RKO (cell line): ENCODE data around the gene SUCO.

ENCODE experiments used
- DNase-seq: peaks from one replicate; pipeline ENCODE4 v3.0.0-alpha.2; 2016; ENCODE audit warnings: low spot score

The SUCO gene

GRCh38 chr1:172517081-172517480 is 15.9 kb upstream of the SUCO start:
- DNase-seq, result no peak

- no peak for DNase-seq
Observed at GRCh38 chr1:172517545-172517944, 15.4 kb upstream of the SUCO start.

DNA sequence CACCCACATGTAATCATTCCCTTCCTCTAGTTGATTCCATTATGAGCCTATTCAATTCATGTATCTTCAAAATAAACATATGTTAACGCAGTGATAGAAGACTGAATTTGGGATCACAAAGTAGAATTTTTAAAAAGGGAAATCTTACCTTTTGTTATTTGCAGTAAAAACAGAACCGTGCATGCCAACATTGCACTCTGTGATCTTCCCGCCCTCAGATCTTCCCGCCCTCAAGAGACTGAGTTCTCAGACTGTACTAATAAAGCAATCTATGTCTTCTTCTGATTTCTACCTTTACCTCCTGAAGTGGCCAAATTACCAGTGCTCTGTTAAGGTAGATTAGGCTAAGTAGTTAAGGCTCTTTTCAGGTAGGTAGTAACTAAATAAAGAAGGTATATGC is 3.6 kb upstream of the SUCO start:
- DNase-seq, result no peak

- no peak for DNase-seq
Observed at GRCh38 chr1:172530000-172530399, 3.0 kb upstream of the SUCO start.

- peak; percentile 5 for DNase-seq
Observed at GRCh38 chr1:172531412-172532182, 1.4 kb upstream of the SUCO start.

DNA sequence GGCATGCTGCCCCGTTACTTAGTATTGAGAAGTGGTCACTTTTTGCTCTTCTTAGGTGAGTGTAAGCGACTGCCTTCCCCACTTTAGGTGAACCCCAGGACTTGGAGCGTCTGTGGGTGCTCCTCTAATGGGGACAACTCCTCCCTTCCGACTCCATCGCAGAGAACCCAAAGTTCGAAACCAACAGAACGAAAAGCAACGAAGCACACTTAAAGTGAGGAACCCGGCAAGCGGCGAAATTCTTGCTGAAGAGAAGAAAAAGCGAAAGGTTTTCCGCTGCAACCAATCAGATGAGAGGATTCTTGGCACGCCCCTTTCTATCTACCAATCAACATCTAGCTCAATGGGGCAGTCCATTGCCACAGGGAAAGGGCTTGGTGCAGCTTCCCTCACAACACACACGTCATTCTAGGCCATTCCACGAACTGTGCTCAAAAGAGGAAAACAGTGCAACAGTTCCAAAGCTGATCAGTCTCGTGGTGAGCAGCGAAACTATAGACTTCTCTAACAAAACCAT is 709 bp upstream of the SUCO start:
- peak; percentile 97 for DNase-seq

DNA sequence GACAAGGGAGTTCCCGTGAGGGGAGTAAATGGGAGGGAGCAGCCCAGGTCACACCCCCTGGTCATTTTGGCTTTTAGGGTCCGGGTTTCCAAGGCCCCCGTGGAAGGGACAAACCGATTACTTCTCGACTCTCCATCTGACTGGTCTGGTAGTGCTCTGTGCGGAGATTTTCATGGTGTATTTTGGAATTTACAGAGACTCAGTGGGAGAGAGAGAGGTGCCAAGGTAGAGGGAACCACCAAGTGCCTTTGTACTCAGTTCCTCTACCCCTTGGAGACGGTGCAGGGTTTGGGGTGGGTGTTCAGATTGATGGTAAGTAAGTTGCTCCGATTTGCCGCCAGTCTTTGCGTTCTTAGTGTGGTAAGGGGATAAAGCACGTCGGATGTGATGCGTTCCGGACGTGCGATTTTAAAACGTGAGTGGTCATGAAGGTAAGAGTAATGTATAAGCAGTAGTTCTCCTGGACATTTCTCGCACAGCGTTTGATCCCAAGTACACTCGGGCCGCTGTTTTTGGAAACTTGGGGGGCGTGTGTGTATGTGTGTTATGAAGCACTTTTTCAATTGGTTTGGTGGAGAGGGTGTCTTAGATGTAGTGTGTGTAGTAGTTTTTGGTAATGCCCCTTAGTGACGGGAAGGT is 682 bp downstream of the SUCO start:
- peak; percentile 57 for DNase-seq

GRCh38 chr1:172536256-172536655 is 3.3 kb downstream of the SUCO start:
- no peak for DNase-seq

- no peak for DNase-seq
Observed at GRCh38 chr1:172537366-172537765, 4.4 kb downstream of the SUCO start.

DNA sequence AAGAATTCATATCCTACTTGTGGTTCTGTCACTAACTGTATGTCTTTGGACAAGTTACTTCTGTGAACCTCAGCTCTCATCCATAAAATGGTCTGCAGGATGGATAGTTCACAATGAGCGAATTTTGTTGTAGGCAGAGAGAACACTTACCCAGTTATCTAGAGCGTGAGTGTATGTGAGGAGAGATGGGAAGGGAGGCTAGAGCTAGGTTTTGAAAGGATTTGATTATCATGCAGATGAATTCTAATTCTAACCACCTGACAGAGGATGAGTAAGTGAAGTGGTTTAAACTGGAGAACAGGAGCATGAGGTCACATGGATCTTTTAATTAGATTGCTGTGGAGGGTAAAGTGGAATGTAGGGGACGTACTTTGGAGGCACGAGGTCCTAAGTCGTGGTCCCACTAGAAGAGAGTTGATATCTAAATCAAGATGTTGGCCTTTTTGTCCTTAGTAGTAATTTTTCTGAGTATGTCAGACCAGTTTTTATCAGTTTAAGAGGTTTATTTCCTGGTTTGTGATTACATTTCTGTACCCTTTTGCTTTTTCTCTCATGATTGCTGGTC is 5.0 kb downstream of the SUCO start:
- DNase-seq, result peak; percentile 11

DNA sequence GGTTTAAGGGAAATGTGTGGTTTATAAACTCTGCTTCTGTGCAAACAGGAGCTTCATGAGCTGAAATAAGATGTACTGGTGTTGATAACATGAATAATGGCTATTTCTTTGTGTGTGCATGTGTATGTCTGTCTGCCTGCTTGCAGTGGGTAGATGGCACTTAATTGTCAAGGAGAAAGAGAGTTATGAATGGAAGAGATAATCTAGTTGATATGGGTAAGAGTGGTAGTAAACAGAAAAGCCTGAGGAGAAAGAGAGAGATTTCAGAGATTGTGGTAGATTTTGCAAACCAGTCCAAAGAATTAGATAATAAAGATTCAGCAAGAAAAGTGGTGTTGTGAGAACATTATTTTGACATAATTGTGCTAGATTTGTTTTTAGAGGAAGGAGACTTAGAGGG is 7.7 kb downstream of the SUCO start:
- no peak for DNase-seq

GRCh38 chr1:172544481-172545104 is 11.6 kb downstream of the SUCO start:
- DNase-seq, result no peak

GRCh38 chr1:172545396-172546004 is 12.6 kb downstream of the SUCO start:
- no peak for DNase-seq

- no peak for DNase-seq
Observed at GRCh38 chr1:172547071-172547470, 14.1 kb downstream of the SUCO start.

DNA sequence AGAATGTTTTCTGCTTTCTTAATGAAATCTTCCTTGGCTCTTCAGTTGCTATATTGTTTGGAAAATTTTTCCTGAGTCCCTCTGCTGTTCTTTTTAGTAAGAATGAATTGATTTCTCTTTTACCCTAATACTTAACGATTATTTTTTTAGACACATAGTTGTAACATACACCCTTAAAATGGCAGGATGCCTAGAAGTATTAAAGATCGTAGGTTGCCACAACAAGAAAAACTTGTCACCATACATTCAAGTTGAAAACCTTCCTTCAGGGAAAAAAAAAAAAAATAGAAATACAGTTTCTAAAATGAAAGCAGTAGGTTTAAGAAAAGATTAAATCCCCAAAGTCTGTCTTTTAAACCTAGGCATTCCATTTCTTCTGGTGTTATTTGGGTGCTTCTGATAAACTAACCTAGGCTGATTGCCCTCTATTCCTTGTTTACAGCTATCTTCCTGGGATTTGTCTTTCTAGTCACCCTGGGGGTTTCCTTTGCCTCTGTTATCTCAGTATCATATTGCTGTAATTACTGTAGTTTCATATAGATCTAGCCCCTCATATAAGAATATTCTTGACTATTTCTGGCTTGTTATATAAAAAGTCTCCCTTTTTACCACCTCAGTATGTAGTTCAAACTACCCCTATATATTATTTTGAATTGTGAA is 16.8 kb downstream of the SUCO start:
- DNase-seq, result no peak

DNA sequence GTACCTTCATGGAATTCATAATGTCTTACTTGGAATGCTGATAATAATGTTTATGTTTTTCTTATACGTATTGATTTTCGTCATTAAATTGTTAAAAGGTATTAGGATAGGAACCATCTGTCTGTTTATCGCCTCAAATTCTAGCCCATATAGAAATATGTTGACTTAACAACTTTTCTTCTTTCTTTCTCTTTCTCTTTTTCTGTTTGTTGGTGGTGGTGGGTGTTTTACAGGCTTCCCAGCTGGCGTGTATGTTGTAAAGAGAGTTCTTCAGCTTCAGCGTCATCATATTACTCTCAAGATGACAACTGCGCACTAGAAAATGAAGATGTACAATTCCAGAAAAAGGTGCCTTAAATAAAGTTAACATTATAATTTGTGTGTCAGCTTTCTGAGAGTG is 18.3 kb downstream of the SUCO start:
- DNase-seq, result no peak

GRCh38 chr1:172554915-172555314 is 22.0 kb downstream of the SUCO start:
- DNase-seq, result no peak

GRCh38 chr1:172556461-172556860 is 23.5 kb downstream of the SUCO start:
- no peak for DNase-seq

DNA sequence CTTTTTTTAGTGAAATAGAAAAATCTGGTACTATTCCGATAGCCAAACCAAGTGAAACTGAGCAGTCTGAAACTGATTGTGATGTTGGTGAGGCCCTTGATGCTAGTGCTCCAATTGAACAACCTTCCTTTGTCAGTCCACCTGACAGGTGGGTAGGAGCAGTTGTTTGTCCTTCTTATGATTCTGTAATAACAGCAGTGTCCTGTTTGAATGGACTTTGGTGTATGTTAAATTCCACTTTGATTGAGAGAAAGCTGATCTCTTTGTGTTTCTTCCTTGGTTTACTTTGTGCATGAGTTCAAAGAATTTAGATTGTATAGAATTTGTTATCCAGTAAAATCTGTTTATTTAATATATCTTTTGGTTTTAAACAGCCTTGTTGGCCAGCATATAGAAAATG is 24.3 kb downstream of the SUCO start:
- DNase-seq, result no peak

- no peak for DNase-seq
Observed at GRCh38 chr1:172559572-172560210, 26.7 kb downstream of the SUCO start.

DNA sequence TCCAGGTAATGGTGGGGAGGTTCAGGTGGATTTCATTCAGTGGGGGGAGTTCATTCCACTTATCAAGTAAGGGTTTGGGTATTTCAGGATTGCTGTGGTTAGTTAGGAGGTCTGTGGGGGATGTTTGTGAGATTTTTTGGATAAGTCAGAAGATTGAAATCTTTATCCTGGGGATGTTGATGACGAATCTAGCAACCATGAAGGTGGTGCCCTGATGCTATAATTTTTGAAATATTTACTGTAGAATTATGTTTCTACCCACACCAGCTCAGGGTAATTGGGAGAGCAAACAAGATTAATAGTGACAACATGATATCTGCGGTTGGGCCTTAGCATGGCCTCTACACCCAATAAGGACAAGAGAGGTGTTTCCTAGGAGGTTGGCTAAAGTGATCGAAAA is 28.3 kb downstream of the SUCO start:
- DNase-seq, result no peak
